ENCODE data around the gene LGMN.
"Not testable (repeated sequence)": the region's sequence is repeated elsewhere in the genome, so short reads cannot be mapped to it uniquely, and the experiment has no call there.

LGMN gene

DNA sequence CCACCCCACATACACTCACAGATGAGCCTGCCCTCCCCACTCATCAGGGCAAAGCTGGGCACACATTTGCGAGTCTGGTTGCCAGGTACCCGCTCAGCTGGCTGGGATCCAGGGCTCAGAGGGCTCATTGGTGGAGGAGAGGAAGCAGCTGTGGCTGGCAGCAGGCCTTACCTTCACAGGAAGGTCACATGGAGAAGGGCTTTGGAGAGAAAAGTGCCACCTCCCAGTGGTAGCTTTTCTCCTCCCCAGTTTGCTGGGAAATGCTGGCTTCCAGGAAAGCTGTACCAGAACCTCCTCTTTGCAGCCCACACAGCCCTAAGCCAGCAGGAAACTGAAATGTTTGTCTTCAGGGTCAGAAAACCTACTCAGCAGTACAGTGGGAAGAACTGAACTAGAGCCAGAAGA, 55.6 kb downstream of the LGMN start:
- DNase-seq, result no peak

DNA sequence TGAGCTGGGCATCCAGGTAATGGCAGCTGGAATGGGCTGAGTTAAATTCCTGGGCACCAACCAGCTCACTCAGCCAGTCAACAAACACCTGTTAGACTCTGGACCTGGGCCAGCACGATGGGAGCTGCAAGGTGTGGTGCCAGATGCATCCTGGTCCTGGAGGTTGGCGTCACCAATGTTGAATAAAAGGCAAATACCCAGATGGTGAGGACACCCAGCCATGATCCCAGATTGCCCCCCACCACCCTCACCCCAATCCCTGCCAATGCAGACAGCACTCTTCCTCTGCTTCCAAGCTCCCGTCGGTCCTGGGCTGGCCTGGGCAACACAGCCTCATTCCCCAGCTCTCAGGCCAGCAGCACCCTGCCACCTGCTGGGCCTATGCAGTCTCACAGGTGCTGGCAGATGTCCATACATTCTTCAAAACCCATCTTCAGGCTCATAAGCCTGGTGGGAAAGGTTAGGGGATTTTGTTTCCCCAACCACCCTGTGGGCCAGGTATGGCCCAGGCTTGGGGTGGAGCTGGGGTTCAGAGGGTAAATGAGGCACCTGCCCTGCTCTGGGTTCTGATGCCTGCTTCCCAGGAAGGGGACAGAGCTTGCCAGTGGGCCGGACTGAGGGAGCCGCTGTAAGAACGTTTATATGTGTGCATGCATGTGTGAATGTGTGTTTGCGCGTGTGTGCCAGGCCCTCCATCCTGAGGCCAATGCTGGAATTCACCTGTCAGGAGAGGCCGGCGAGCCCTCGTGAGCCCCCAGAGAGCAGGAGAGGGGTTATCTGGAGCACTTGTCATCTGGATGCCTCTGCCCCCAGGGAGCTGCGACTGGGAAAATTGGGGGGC, 58.0 kb downstream of the LGMN start:
- DNase-seq, result no peak

DNA sequence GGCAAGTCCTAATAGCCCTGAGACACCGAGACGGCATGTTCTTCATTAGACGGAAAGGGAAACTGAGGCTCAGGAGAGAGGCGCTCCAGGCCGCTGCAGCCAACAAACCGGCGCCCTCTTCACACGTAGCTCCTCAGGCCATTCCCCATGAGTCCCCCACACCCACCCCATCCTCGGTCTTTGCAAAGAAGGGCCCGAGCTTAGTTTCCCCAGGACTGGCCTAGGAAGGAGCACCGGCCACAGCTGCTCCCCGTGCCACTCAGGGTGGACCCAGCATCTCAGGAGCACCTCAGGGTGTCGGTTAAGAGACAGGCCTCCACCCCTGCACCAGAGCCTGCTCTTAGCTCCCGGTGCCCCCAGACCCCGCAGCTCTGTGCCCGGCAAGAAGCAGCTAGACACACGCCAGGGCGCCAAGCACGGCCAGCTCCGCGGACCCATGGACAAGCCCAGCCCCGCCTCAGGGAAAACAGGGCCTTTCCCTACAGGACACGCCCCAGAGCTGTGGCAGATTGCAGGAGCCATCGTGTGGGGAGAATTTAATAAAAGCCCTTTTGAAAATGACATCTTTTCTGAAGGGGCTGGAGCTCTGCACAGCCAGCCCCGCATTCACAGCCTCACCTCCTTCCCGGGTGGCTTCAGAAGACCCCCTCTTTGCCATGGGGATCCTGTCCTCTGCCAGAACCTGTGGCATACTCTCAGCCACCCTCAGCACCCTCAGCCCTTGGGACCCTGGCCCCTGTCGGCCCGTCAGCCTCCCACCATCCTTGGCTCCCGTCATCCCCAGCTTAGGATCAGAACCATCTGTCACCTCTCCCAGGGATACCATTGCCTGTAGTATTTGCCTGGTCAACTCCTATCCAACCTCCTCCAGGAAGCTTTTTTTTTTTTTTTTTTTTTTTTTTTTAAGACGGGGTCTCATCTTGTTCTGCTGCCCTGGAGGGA, 59.7 kb downstream of the LGMN start:
- DNase-seq, result no peak

DNA sequence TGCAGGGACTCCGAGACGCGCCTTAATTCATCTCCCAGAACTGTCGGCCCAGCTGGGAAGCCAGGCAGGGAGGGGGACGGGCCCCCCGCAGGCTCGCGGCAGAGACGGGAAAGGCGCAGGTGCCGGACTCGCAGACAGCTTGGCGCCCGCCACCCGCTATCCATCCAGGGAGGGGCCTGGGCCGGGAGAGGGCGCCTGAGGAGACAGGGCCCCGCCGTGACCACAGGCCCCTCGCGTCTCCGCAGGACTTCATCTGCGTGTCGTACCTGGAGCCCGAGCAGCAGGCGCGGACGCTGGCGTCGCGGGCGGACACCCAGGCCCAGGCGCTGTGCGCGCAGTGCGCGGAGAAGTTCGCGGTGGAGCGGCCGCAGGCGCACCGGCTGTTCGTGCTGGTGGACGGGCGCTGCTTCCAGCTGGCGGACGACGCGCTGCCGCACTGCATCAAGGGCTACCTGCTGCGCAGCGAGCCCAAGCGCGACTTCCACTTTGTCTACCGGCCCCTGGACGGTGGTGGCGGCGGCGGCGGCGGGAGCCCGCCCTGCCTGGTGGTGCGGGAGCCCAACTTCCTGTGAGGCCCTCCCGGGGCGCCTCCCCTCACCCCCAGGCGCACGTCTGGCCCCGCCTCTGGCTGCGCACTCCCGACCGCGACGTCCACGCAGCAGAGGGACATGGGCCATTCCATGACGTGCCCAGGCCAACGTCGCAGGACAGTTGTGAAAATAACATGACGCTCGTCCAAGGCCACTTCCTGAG, 60.6 kb downstream of the LGMN start:
- DNase-seq, result no peak

DNA sequence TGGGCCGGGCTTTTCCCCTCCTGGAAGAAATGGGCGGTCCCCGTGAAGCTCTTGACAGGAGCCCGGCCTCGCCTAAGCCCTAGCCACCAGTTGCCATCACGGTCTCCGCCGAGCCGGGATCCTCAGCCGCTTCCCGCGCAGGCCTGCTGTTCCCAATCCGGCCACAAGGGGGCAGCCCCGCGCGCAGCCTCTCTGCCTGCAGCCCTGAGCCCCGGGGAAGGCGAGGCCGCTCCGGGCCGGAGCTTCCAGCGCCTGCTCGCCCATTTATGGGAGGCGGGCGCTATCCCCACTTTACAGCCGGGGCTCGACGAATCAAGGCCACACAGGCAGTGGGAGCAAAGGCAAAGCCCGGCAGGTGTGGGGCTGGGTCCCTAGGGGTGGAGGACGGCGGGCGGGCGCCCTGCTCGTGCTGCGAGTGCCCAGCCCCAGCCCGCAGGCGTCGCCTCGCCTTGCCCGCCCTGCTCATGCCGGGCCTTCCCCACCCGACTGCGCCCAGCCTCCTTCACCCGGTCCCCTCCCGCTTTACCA, 61.5 kb downstream of the LGMN start:
- DNase-seq, result peak; percentile 39 to 41

DNA sequence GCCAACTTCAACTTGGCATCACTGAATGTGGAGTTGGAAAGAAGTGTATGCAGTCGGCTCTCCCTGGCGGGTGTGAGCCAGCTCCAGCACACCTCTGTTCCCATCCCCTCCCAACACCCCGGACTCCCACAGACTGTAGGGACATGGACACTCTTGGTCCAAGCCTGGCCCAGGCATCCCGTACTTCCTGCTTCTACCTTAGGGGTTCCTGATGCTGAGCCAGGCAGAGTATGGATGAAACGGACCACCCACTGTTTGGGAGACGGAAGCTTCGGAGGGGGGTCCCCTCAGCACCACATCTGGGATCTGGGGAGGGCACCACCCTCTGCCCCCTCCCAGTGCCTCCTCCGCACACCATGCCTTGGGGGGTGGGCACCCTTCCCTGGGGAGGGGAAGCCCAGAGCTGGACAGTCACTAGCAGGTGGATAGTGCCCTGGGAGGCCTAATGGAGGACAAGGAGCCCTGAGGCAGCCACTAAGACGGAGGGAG, 62.0 kb downstream of the LGMN start:
- DNase-seq, result no peak

DNA sequence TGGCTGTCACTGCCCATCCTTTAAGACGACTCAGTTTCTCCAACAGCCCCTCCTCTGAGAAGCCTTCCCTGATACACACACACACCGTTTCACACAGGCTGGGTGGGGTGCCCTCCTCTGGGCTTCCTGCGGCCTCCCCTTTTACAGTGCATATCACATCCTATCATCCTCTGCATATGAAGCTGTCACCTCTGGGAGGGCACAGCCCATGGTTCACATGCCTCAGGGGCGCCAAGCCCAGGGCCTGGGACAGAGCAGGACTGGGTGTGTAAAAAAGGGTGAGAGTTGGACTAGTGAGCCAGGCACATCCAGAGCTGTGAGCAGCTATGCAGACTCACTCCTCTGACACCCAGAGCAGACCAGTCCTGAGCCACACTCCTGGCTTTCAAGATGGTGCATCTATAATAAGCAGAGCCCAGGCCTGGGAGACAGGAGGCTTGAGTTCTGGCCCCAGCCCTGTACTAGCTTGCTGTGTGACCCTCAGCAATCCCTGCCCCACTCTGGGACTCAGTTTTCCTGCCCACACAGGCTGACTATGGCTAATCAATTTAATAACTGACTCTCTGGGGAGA, 62.6 kb downstream of the LGMN start:
- DNase-seq, result no peak

DNA sequence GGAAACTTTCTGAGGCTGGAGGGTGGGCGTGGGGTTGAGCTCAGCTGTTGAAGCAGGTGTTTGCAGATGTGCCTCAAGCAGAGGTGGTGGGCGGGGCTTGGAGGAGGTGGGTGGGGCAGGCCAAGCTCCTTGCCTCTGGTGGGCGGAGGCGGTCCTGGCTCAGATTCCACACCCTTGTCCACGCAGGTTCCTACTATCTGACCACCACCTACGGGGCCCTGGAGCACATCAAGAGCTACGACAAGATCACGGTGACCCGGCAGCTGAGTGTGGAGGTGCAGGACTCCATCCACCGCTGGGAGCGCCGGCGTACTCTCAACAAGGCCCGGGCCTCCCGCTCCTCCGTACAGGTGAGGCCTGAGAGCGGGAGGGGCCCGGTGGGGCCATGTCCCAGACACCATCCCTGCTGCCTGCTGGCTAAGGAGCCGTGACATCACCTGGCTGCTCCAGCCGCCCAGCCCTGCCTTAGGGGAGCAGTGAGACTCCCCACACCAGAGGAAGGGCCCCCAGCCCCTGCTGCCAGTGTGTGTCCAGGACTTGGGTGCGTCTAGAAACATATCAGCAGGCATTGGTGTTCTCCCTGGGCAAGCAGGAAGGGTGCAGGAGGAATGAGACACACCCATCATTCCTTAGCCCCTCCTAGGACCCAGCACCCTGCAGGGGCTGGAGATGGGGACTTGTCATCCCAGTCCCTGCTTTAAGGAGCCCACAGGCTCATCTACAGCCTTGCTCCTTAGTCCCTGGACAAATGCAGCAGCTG, 63.4 kb downstream of the LGMN start:
- no peak for DNase-seq

DNA sequence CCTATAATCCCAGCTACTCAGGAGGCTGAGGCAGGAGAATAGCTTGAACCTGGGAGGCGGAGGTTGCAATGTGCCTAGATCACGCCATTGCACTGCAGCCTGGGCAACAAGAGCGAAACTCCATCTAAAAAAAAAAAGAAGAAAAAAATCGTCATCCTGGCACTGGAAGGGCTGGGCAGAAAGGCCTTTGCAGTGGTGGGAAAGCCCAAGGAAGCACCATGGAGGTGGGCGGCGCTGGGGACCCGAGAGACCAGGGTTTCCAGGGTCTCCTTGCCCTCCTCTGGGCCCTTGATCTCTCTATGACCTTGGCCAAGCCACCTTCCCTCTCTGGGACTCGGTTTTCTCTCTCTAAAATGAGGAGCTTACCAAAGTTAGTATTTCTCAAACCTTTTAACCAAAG, 65.4 kb downstream of the LGMN start:
- no peak for DNase-seq

DNA sequence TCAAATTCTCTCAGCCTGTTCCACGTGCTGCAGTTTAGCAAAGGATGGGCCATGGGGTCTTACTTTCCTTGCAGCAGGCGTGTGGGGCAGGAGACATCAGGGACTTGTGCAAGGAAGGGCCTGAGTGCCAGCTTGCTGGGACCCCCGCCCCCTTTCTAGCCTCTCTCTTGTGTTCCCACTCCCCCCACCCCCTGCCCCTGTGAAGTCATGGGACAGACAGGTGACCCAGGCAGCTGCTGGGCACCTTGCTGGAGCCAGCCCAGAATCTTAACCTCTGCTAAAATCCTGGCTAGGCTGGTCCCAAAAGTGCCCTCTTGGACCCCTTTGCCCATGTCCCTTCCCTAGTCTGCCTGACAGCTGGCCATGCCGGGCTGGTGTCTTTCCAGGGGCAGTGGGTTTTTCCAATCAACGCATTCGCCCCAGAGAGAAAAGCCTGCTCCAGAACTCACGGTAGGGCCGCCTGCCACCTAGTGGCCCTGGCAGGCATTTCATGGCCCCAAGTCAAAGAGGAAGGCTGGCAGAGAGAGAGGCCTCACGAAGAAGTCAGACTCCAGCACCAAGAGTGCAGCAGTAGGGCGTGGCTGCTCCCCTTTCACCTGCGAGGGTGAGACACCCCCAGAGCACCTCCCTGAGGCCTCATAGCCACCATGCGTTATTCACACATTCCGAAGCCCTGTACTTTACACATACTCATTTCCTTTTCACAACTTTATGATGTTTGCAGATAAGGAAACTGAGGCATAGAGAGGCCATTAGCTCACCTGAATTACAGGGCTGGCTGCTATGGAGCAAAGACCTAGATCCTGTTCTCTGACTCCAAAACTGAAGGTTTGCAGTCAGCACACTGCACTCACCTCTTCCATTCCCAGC, 67.4 kb downstream of the LGMN start:
- DNase-seq, result peak; percentile 67 to 71

DNA sequence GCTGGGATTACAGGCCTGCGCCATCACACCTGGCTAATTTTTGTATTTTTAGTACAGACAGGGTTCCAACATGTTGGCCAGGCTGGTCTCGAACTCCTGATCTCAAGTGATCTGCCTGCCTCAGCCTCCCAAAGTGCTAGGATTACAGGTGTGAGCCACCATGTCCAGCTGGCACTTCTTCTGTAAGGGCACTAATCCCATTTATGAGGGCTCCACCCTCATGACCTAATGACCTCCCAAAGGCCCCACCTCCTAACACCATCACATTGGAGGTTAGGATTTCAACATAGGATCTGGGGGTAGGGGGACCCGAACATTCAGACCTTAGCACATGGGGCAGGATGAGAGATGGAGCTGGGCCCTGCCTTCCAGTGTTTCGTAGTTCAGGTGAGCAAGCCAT, 68.1 kb downstream of the LGMN start:
- not testable (repeated sequence) for DNase-seq

DNA sequence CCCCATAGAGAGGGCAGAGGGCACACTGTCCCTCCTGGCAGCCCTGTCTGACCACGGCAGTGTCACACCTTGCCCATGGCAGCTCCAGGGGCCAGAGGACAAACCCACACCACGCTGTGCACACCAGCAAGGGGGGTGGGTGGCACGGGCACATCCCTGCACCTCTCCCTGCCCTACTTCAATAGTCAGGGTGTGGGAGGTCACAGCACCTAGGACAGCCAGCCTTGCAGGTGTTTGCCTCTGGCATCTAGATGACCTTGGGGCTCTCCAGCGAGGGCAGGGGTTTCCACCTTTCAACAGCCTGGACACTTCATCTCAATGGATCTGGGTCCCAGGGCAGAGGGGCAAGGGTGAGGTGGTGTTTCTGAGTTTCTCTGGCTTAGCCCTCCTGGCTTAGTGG, 69.2 kb downstream of the LGMN start:
- no peak for DNase-seq

DNA sequence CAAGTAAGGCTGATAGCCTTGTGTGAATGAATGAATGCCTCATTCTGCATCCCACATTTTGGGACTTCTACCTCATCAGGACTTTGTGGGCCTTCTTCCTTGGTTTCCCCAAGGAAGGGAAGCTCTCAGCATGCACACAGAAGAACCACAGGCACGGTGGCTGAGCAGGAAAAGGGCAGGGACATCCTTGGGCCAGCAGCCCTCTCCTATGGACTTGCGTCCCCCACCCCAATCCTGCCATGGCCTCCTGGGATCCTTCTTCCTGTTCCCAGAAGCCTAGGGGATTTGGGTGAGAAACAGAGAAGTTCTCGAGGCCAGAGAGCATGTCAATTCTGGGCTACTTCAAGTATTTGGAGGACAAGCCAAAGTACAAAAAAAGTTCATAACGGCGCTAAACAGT, 69.7 kb downstream of the LGMN start:
- no peak for DNase-seq

DNA sequence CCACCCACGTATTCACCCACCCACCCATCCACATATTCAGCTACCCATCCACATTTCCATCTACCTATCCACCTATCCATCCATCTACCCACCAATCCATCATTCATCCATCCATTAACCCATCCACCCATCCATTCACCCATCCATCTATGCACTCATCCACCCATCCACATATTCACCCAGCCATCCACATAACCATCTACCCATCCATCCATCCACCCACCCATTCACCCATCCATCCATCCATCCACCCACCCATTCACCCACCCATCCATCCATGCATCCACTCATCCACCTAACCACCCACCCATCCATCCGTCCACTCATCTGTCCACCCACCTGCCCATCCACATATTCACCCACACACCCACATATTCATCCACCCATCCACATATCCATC, 70.5 kb downstream of the LGMN start:
- no peak for DNase-seq

DNA sequence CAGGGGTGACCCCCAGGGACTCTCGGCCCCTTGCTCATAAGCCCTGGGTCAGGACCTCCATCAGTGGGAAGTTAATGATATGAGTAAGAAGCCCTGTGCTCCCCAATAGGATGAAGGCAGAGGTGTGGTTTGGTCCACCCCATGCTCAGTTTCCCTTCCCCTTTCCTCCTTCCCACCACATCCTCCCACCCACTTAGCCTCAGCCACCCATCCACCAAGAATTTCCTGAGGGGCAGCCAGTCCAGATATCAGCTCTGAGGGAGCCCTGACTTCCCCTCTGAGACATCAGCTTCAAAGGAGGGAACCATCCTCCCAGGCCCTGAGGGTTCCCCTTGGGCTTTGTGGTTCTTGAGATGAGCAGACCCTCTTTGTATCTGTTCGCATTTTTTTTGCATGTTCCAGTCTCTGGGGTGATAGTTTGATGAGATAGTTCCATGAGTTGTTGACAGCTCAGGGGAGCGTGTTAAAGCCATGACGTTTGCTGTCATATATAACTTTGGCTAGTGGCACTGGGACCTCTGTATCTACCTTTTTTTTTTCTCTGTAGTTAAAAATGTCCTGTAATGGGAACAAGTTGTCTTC, 71.2 kb downstream of the LGMN start:
- no peak for DNase-seq

DNA sequence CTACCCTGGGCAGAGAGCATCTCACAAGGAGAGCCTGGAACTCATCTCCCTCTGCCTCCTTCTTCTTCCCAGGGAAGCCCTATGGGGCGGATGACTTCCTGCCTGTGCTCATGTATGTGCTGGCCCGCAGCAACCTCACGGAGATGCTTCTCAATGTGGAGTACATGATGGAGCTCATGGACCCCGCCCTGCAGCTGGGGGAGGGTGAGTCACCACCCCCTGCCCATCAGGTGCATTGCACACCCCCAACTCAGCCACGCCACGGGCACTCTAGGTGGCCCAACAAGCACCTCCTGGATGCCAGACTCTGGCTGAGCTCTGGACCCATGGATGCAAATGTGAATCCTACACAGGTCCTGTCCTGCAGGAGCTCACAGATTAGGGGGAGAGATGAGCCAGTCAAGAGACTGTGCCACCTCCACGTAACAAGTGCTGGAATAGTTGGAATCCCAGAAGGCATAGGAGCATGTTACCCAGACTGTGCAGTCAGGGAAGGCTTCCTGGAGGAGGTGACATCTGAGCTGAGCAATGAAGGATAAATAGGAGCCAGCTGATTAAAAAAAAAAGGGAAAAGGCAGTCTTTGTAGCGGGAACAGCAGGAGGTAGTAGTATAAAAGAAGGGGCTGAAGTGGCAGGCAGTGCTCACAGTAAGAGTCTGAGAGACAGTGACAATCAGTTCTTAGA, 71.9 kb downstream of the LGMN start:
- DNase-seq, result no peak

DNA sequence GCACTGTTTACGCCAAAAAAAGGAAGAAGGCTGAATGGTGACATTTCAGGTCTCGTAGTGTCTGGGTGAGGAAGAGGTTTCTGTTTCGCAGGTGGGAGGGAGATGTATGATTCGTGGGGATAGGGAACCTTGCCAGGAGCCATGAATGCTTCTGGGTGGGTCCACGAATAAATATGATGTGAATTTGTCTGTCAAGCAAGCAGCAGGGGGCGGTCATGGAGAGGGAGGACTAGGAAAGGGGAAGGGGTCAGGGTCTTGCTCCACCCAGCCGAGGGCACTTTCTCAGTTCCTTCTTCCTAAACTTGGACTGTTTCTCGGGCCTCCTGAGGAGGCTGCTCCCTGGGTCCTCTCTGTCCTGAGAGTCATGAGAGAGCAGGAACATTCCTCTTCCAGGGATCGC, 72.5 kb downstream of the LGMN start:
- no peak for DNase-seq

DNA sequence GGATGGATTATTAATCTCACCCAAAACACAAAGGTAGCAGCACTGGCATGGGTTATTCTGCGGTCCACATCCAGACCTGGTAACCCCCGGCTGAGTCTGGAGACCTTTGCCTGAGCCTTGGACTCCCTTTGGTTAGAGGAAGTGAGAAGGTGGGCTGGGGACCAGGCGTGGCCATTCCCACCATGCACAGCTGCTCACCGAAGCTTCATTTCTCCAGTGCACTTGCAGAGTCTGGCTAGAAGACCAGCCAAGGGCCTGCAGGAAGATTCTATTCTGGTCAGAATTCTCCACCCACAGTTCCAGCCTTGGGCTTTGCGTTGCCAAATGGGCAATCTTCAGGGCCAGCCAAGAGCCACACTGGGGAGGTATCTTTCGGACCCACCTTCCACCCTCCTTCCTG, 73.0 kb downstream of the LGMN start:
- DNase-seq, result no peak

DNA sequence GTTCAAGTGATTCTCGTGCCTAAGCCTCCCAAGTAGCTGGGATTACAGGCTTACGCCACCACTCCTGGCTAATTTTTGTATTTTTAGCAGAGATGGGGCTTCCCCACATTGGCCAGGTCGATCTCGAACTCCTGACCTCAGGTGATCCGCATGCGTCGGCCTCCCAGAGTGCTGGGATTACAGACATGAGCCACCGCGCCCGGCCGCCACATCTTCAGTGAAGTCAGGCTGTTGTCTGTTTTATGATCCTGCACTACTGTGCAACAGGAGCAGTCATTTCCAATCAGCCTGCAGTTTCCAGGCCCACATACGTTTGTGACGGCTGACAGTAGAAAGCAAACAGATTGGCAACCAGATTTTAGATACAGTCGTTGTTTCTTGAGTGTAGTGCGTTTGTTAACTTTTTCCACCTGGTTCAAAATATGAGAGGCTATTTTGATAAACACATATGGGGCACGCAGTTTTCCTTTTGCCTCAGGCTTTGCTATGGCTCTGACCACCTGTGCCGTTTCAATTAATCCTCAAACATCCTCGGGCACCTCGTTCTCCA, 74.8 kb downstream of the LGMN start:
- DNase-seq, result no peak

Data from activated CD4-positive, alpha-beta T cell treated with anti-CD3 and anti-CD28 coated beads, Interleukin-2, amount 50 U/mL, for 4 hours (primary cell).